Astrocyte (in vitro differentiated cells and primary cell): ENCODE results near the gene DHRS3. TPM values are rescaled to one million over a fixed set of nuclear protein-coding genes. Genes with fewer than 3 reads are reported as not detected.

ENCODE experiments used
- DNase-seq: peaks from one replicate; pipeline ENCODE4 v3.0.0-alpha.2; 2010; ENCODE audit warnings: low read depth
- FAIRE-seq: peaks from 2 replicates; lab custom pipeline; 2011; peaks lifted over from hg19 to GRCh38; lab: Jason Lieb, UNC
- H2AFZ ChIP-seq: 2 replicates; pipeline ENCODE4 v1.6.0; 2012; ENCODE audit warnings: low read depth, low read length, inconsistent platforms
- H3K27ac ChIP-seq: 2 replicates; pipeline ENCODE4 v1.5.1; 2011; ENCODE audit warnings: low read depth, low read length, inconsistent platforms
- H3K27me3 ChIP-seq: 2 replicates; pipeline ENCODE4 v1.6.0; 2011; ENCODE audit warnings: low read length, inconsistent platforms; ENCODE audit not compliant: insufficient read depth
- H3K36me3 ChIP-seq: 2 replicates; pipeline ENCODE4 v1.5.1; 2011; ENCODE audit warnings: low read length, inconsistent platforms; ENCODE audit not compliant: insufficient read depth
- H3K4me1 ChIP-seq: 2 replicates; pipeline ENCODE4 v1.5.1; 2011; ENCODE audit warnings: low read length, inconsistent platforms; ENCODE audit not compliant: insufficient read depth
- H3K4me2 ChIP-seq: 2 replicates; pipeline ENCODE4 v1.6.0; 2012; ENCODE audit warnings: low read length, inconsistent platforms
- H3K4me3 ChIP-seq: 2 replicates; pipeline ENCODE4 v1.5.1; 2011; ENCODE audit warnings: low read depth, mild to moderate bottlenecking, low read length, inconsistent platforms; ENCODE audit not compliant: insufficient read depth
- H3K79me2 ChIP-seq: 2 replicates; pipeline ENCODE4 v1.6.0; 2012; ENCODE audit warnings: mild to moderate bottlenecking, low read length, inconsistent platforms; ENCODE audit not compliant: insufficient read depth
- H3K9ac ChIP-seq: 2 replicates; pipeline ENCODE4 v1.6.0; 2012; ENCODE audit warnings: mild to moderate bottlenecking, low read length, inconsistent platforms
- H3K9me3 ChIP-seq: 2 replicates; pipeline ENCODE4 v1.5.1; 2012; ENCODE audit warnings: low read depth, mild to moderate bottlenecking, low read length, inconsistent platforms; ENCODE audit not compliant: insufficient read depth
- H4K20me1 ChIP-seq: 2 replicates; pipeline ENCODE4 v1.6.0; 2012; ENCODE audit warnings: low read length, inconsistent platforms; ENCODE audit not compliant: insufficient read depth
- H3K27ac Mint-ChIP-seq: one replicate; pipeline ENCODE4 v1.8.0; 2021; ENCODE audit warnings: mild to moderate bottlenecking, mixed read lengths; ENCODE audit not compliant: unreplicated experiment
- H3K27me3 Mint-ChIP-seq: one replicate; pipeline ENCODE4 v1.8.0; 2021; ENCODE audit warnings: low read depth, mixed read lengths; ENCODE audit not compliant: unreplicated experiment
- H3K36me3 Mint-ChIP-seq: one replicate; pipeline ENCODE4 v1.8.0; 2021; ENCODE audit warnings: low read depth, mixed read lengths; ENCODE audit not compliant: unreplicated experiment
- H3K4me1 Mint-ChIP-seq: one replicate; pipeline ENCODE4 v1.8.0; 2021; ENCODE audit warnings: low read depth, mixed read lengths; ENCODE audit not compliant: unreplicated experiment
- H3K4me3 Mint-ChIP-seq: one replicate; pipeline ENCODE4 v1.8.0; 2021; ENCODE audit warnings: mild to moderate bottlenecking, moderate library complexity, mixed read lengths; ENCODE audit not compliant: unreplicated experiment
- H3K9me3 Mint-ChIP-seq: one replicate; pipeline ENCODE4 v1.8.0; 2021; ENCODE audit warnings: mild to moderate bottlenecking, mixed read lengths; ENCODE audit not compliant: unreplicated experiment
- EZH2 ChIP-seq: IDR thresholded peaks from 2 replicates; pipeline ENCODE4 v1.6.1; 2012; ENCODE audit warnings: mild to moderate bottlenecking, low read length, inconsistent platforms; ENCODE audit not compliant: insufficient read depth
- total RNA-seq: library from RNA; stranded (reverse); gene quantifications from 2 replicates; pipeline ENCODE4 v1.2.1, GENCODE V29; 2021
- TF ChIP-seq, protein P1 (sequence below): IDR thresholded peaks from 2 replicates; pipeline ENCODE4 v1.5.1; 2011; ENCODE audit warnings: low read depth, mild to moderate bottlenecking, inconsistent platforms, low read length, moderate library complexity; ENCODE audit not compliant: insufficient read depth

DHRS3 gene
- total RNA-seq, 1 donor from 2014 or later, result 3.4 TPM

DNA sequence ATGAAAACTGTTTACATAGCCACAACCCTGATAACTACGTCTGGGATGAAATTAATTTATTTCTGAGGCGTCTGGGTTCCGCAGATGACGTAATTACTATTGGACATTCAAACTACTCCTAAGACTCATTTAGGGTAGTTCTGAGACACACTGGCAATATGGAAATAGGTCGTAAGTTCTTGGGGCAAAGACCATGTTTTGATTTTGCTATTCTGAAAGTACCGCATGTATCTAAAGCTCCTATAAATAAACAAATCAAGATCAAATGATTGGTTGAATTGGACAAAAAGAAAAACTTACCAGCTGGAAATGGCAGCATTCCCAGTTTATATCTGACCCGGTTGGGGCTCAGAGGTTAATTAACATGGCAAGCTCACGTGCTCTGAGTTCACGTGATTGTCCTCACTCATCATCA is 74.3 kb downstream of the DHRS3 start:
- H3K27me3 ChIP-seq, result peaks cover 2% of the 10 kb centered on the region
- H3K9me3 ChIP-seq, result no peaks in the 10 kb centered on the region
- H3K9me3 Mint-ChIP-seq, result no peaks in the 10 kb centered on the region
- H3K4me2 ChIP-seq, result no peak overlapping the region
- H3K9ac ChIP-seq, result no peak overlapping the region
- H4K20me1 ChIP-seq, result no peaks in the 10 kb centered on the region
- H3K27ac Mint-ChIP-seq, result no peak overlapping the region
- no peaks in the 10 kb centered on the region for H3K36me3 Mint-ChIP-seq
- H3K4me1 Mint-ChIP-seq, result no peaks in the 10 kb centered on the region
- H3K4me3 ChIP-seq, result no peak overlapping the region
- H3K4me1 ChIP-seq, result peaks cover 23% of the 10 kb centered on the region
- FAIRE-seq (no peak), DNase-seq (peak; percentile 39)
- H3K36me3 ChIP-seq, result no peaks in the 10 kb centered on the region
- no peaks in the 10 kb centered on the region for H3K79me2 ChIP-seq
- H3K27ac ChIP-seq, result no peak overlapping the region
- H3K27me3 Mint-ChIP-seq, result peaks cover 20% of the 10 kb centered on the region
- TF ChIP-seq EZH2, result no peak
- TF ChIP-seq, protein P1, sequence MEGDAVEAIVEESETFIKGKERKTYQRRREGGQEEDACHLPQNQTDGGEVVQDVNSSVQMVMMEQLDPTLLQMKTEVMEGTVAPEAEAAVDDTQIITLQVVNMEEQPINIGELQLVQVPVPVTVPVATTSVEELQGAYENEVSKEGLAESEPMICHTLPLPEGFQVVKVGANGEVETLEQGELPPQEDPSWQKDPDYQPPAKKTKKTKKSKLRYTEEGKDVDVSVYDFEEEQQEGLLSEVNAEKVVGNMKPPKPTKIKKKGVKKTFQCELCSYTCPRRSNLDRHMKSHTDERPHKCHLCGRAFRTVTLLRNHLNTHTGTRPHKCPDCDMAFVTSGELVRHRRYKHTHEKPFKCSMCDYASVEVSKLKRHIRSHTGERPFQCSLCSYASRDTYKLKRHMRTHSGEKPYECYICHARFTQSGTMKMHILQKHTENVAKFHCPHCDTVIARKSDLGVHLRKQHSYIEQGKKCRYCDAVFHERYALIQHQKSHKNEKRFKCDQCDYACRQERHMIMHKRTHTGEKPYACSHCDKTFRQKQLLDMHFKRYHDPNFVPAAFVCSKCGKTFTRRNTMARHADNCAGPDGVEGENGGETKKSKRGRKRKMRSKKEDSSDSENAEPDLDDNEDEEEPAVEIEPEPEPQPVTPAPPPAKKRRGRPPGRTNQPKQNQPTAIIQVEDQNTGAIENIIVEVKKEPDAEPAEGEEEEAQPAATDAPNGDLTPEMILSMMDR, result no peak
- no peak overlapping the region for H2AFZ ChIP-seq
- no peak overlapping the region for H3K4me3 Mint-ChIP-seq

- H3K4me1 ChIP-seq, result peaks cover 23% of the 10 kb centered on the region
- H3K79me2 ChIP-seq, result no peaks in the 10 kb centered on the region
- H3K9ac ChIP-seq, result no peak overlapping the region
- H2AFZ ChIP-seq, result no peak overlapping the region
- no peak overlapping the region for H3K4me3 Mint-ChIP-seq
- no peak overlapping the region for H3K4me3 ChIP-seq
- FAIRE-seq (no peak), DNase-seq (no peak)
- no peak overlapping the region for H3K27ac Mint-ChIP-seq
- no peaks in the 10 kb centered on the region for H3K36me3 ChIP-seq
- no peaks in the 10 kb centered on the region for H4K20me1 ChIP-seq
- no peaks in the 10 kb centered on the region for H3K9me3 Mint-ChIP-seq
- H3K36me3 Mint-ChIP-seq, result no peaks in the 10 kb centered on the region
- TF ChIP-seq EZH2, result no peak
- TF ChIP-seq, protein P1, result no peak
- no peaks in the 10 kb centered on the region for H3K4me1 Mint-ChIP-seq
- H3K27me3 Mint-ChIP-seq, result peaks cover 20% of the 10 kb centered on the region
- H3K4me2 ChIP-seq, result no peak overlapping the region
- no peaks in the 10 kb centered on the region for H3K9me3 ChIP-seq
- H3K27ac ChIP-seq, result no peak overlapping the region
- peaks cover 2% of the 10 kb centered on the region for H3K27me3 ChIP-seq
Measured at GRCh38 chr1:12542616-12543592, 75.1 kb downstream of the DHRS3 start.

GRCh38 chr1:12542138-12542465 is 75.9 kb downstream of the DHRS3 start:
- Histone ChIP-seq H3K4me2 (no peak overlapping the region), H4K20me1 (no peaks in the 10 kb centered on the region), H3K4me3 (no peak overlapping the region), H3K9ac (peak overlapping the region; percentile 39), H3K27ac (no peak overlapping the region), H3K36me3 (no peaks in the 10 kb centered on the region), H3K79me2 (no peaks in the 10 kb centered on the region), H3K9me3 (no peaks in the 10 kb centered on the region), H2AFZ (no peak overlapping the region), H3K4me1 (peaks cover 23% of the 10 kb centered on the region), H3K27me3 (no peaks in the 10 kb centered on the region)
- Mint-ChIP-seq H3K27me3 (peaks cover 13% of the 10 kb centered on the region), H3K4me3 (no peak overlapping the region), H3K27ac (peak overlapping the region; percentile 38), H3K4me1 (no peaks in the 10 kb centered on the region), H3K9me3 (no peaks in the 10 kb centered on the region), H3K36me3 (no peaks in the 10 kb centered on the region)
- no peak for FAIRE-seq
- no peak for TF ChIP-seq EZH2
- TF ChIP-seq, protein P1, result no peak
- DNase-seq, result no peak
